Measurements from ENCODE around the gene EVI2B. TPM values are rescaled to one million over a fixed set of nuclear protein-coding genes. Genes with fewer than 3 reads are reported as not detected.

Gene EVI2B
- total and polyA plus RNA-seq, 2 experiments from 2014 or later = 0.22 to 0.49 TPM

- Histone ChIP-seq H3K79me2 (ENCODE audit: insufficient read depth) (no peaks in the 10 kb centered on the region), H3K4me2 (ENCODE audit: unreplicated experiment) (no peak within 1 kb of the TSS), H3K9me2 (ENCODE audit: insufficient read depth) (no peaks in the 10 kb centered on the region; the same call in 1 of the 2 replicates), H3K4me1 (ENCODE audit: insufficient read depth) (no peaks in the 10 kb centered on the region), H4K20me1 (ENCODE audit: insufficient read depth) (no peaks in the 10 kb centered on the region), H3K27ac (no peak within 1 kb of the TSS), H3K9ac (no peak within 1 kb of the TSS), H2AFZ (no peak within 1 kb of the TSS), H3K27me3 (replicated peaks; ENCODE audit: insufficient read depth) (no peaks in the 10 kb centered on the region), H3F3A (ENCODE audit: insufficient read depth) (no peaks in the 10 kb centered on the region), H3K9me3 (ENCODE audit: low read depth) (no peaks in the 10 kb centered on the region), H3K4me3 (no peak within 1 kb of the TSS), H3K36me3 (ENCODE audit: low read depth) (0 out of 2 replicates have a peak, but pooled peaks cover under 1% of the 10 kb centered on the region)
- WGBS, 2 experiments (ENCODE audit: low coverage in 1 of 2, low lambda C conversion rate in 2 of 2, missing lambda C conversion rate in 2 of 2) = 86 to 91% methylated on average over 7 of the region's 7 CpGs
- in situ Hi-C loops (cut with MboI) = no loop called here
- no peak for TF ChIP-seq EZH2 (IDR thresholded peaks at IDR 0.05; ENCODE audit: insufficient read depth, poor library complexity, severe bottlenecking)
- TF ChIP-seq EZH2phosphoT487 (IDR thresholded peaks at IDR 0.05; ENCODE audit: insufficient read depth, low read depth) = no peak
- no peak for DNase-seq
These were observed 16.8 kb downstream of the EVI2B start, which contains the start of gene OMG for GRCh38 chr17:31297090-31297489. Gene OMG (minus strand): TSS chr17:31297239. CDS start chr17:31296331, 908 bp downstream.

DNA sequence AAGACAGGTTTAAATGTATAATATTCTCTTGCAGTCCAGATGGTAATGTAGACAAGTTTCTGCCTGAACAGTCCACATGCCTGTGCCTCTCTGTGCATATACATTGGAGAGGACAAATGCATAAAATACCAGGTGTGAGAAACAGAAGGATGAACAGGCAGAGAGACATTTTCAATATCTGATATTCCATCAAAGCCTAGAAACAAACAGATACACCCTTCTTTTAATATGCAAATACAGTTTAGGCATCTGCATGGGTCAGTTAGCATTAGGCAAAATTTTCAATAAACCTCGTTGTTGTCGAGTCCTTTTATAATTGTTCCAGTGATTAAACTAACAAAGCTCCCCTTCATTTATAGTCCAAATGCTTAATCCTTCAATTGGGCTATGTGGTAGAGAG lies 17.7 kb downstream of the EVI2B start:
- Histone ChIP-seq H3K4me1 (ENCODE audit: insufficient read depth) (no peaks in the 10 kb centered on the region), H3K9ac (no peak overlapping the region), H3K27me3 (replicated peaks; ENCODE audit: insufficient read depth) (no peaks in the 10 kb centered on the region), H3K9me2 (ENCODE audit: insufficient read depth) (no peaks in the 10 kb centered on the region; the same call in 1 of the 2 replicates), H3K27ac (no peak overlapping the region), H3K4me3 (no peak overlapping the region), H3F3A (ENCODE audit: insufficient read depth) (no peaks in the 10 kb centered on the region), H2AFZ (no peak overlapping the region), H4K20me1 (ENCODE audit: insufficient read depth) (no peaks in the 10 kb centered on the region), H3K79me2 (ENCODE audit: insufficient read depth) (no peaks in the 10 kb centered on the region), H3K9me3 (ENCODE audit: low read depth) (no peaks in the 10 kb centered on the region), H3K4me2 (ENCODE audit: unreplicated experiment) (no peak overlapping the region), H3K36me3 (ENCODE audit: low read depth) (peaks cover 7% of the 10 kb centered on the region; the same call in 1 of the 2 replicates)
- TF ChIP-seq EZH2 (IDR thresholded peaks at IDR 0.05; ENCODE audit: insufficient read depth, poor library complexity, severe bottlenecking) (no peak), EZH2phosphoT487 (IDR thresholded peaks at IDR 0.05; ENCODE audit: insufficient read depth, low read depth) (no peak)
- WGBS, 2 experiments (ENCODE audit: low coverage in 1 of 2, low lambda C conversion rate in 2 of 2, missing lambda C conversion rate in 2 of 2) = 81 to 83% methylated on average over 2 of the region's 2 CpGs
- DNase-seq = no peak
- in situ Hi-C loops (cut with MboI) = no loop called here

DNA sequence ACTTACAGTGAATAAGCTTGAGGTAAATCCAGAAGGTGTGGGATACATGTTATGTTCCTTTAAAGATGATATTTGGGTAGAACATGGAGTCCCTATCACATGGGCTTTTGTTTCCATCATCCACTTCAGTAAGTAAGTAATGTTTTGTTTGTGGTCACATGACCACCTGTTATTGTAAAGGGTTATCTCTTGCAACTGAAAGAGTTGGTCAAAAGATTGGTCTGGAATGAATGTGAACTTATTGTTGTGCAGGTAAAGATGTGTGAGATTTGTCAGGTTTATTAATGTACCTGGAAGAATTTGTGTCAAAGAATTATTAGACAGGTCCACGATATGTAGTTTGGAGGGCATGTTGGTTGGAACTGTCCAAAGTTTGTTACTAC lies 18.4 kb downstream of the EVI2B start:
- no peaks in the 10 kb centered on the region for H3K79me2 ChIP-seq (ENCODE audit: insufficient read depth)
- WGBS, 2 experiments (ENCODE audit: low coverage in 1 of 2, low lambda C conversion rate in 2 of 2, missing lambda C conversion rate in 2 of 2) = 91 to 97% methylated on average over 1 of the region's 1 CpG
- H4K20me1 ChIP-seq (ENCODE audit: insufficient read depth) = no peaks in the 10 kb centered on the region
- H3K4me1 ChIP-seq (ENCODE audit: insufficient read depth) = no peaks in the 10 kb centered on the region
- no peaks in the 10 kb centered on the region for H3K9me3 ChIP-seq (ENCODE audit: low read depth)
- in situ Hi-C loops (cut with MboI) = no loop called here
- no peak overlapping the region for H3K4me3 ChIP-seq
- no peak overlapping the region for H3K9ac ChIP-seq
- no peak overlapping the region for H3K4me2 ChIP-seq (ENCODE audit: unreplicated experiment)
- peaks cover 7% of the 10 kb centered on the region; the same call in 1 of the 2 replicates for H3K36me3 ChIP-seq (ENCODE audit: low read depth)
- H3K27me3 ChIP-seq (replicated peaks; ENCODE audit: insufficient read depth) = no peaks in the 10 kb centered on the region
- H3K9me2 ChIP-seq (ENCODE audit: insufficient read depth) = no peaks in the 10 kb centered on the region; the same call in 1 of the 2 replicates
- TF ChIP-seq EZH2phosphoT487 (IDR thresholded peaks at IDR 0.05; ENCODE audit: insufficient read depth, low read depth) (no peak), EZH2 (IDR thresholded peaks at IDR 0.05; ENCODE audit: insufficient read depth, poor library complexity, severe bottlenecking) (no peak)
- H3K27ac ChIP-seq = no peak overlapping the region
- H3F3A ChIP-seq (ENCODE audit: insufficient read depth) = no peaks in the 10 kb centered on the region
- H2AFZ ChIP-seq = no peak overlapping the region
- no peak for DNase-seq

GRCh38 chr17:31294820-31295488 lies 18.9 kb downstream of the EVI2B start:
- 86 to 88% methylated on average over 3 of the region's 3 CpGs for WGBS, 2 experiments (ENCODE audit: low coverage in 1 of 2, low lambda C conversion rate in 2 of 2, missing lambda C conversion rate in 2 of 2)
- TF ChIP-seq EZH2phosphoT487 (IDR thresholded peaks at IDR 0.05; ENCODE audit: insufficient read depth, low read depth) = no peak
- no peak for TF ChIP-seq EZH2 (IDR thresholded peaks at IDR 0.05; ENCODE audit: insufficient read depth, poor library complexity, severe bottlenecking)

More at GRCh38 chr17:31294820-31295488, 18.9 kb downstream of the EVI2B start:
- Histone ChIP-seq H3K79me2 (ENCODE audit: insufficient read depth) (no peaks in the 10 kb centered on the region), H4K20me1 (ENCODE audit: insufficient read depth) (no peaks in the 10 kb centered on the region), H3K4me1 (ENCODE audit: insufficient read depth) (no peaks in the 10 kb centered on the region), H3K9me3 (ENCODE audit: low read depth) (no peaks in the 10 kb centered on the region), H3K9ac (no peak overlapping the region), H2AFZ (no peak overlapping the region), H3K36me3 (ENCODE audit: low read depth) (peaks cover 7% of the 10 kb centered on the region; the same call in 1 of the 2 replicates), H3K4me2 (ENCODE audit: unreplicated experiment) (no peak overlapping the region), H3K27me3 (replicated peaks; ENCODE audit: insufficient read depth) (no peaks in the 10 kb centered on the region), H3K9me2 (ENCODE audit: insufficient read depth) (no peaks in the 10 kb centered on the region), H3F3A (ENCODE audit: insufficient read depth) (no peaks in the 10 kb centered on the region), H3K4me3 (no peak overlapping the region), H3K27ac (no peak overlapping the region)
- in situ Hi-C loops (cut with MboI) = no loop called here
- no peak for DNase-seq

Data from GM23248 (cell line).